ENCODE measurements around the gene HEATR3. TPM values are rescaled to one million over a fixed set of nuclear protein-coding genes. Genes with fewer than 3 reads are reported as not detected.

The HEATR3 gene
- total and polyA plus RNA-seq, 2 of the 13 experiments (the other 11 are each of a cell fraction or from before 2014, with no cell fraction given): 22.4 to 52.4 TPM

DNA sequence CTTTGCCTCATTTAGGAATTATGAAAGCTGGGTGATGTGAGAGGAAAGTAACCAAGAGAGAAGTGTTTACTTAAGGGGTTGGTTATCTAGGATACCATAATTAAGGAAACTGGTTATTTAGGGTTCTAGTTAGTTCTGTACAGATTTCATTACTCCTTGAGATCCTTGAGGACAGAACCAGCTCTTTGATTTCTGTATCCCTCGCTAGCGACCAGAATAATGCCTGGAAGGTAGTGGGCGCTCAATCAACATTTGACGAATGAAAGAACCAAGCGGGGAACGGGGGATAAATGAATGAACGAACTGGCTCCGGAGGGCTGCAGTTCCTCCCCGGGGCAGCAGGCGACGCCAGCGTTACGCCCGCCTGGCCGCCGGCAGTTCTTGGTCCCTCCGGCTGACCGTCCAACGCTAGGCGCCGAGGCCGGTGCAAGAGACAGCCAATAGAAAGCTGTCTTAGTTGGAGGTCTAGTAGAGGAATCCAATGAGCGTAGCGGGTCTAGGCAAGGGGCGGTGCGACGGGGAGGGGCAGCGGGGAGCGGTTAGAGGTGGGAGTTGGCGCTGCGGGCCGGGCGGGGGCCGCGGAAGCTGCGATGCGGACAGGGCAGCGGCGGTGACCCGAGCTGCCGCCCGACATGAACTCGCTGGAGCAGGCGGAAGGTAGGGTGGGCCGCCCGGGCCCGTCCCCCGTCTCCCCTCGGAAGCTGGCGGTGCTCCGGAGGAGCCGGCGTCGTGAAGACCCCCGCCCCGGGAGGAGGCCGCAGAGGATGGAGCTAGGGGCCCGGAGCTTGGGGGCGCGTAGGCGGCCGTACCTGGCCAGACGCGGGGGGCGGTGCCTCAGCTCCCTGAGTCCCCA lies 40.9 kb upstream of the HEATR3 start, which contains the start of gene CNEP1R1 (continued):
- peak; percentile 72 for TF ChIP-seq MEIS2 (CRISPR knock-in tag; IDR thresholded peaks at IDR 0.05)
- TF ChIP-seq, protein P1, sequence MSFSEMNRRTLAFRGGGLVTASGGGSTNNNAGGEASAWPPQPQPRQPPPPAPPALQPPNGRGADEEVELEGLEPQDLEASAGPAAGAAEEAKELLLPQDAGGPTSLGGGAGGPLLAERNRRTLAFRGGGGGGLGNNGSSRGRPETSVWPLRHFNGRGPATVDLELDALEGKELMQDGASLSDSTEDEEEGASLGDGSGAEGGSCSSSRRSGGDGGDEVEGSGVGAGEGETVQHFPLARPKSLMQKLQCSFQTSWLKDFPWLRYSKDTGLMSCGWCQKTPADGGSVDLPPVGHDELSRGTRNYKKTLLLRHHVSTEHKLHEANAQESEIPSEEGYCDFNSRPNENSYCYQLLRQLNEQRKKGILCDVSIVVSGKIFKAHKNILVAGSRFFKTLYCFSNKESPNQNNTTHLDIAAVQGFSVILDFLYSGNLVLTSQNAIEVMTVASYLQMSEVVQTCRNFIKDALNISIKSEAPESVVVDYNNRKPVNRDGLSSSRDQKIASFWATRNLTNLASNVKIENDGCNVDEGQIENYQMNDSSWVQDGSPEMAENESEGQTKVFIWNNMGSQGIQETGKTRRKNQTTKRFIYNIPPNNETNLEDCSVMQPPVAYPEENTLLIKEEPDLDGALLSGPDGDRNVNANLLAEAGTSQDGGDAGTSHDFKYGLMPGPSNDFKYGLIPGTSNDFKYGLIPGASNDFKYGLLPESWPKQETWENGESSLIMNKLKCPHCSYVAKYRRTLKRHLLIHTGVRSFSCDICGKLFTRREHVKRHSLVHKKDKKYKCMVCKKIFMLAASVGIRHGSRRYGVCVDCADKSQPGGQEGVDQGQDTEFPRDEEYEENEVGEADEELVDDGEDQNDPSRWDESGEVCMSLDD (CRISPR knock-in tag; IDR thresholded peaks at IDR 0.05; ENCODE audit: borderline replicate concordance): 0 out of 2 replicates have a peak, but pooled peaks have one; percentile 49
- TF ChIP-seq, protein P2, sequence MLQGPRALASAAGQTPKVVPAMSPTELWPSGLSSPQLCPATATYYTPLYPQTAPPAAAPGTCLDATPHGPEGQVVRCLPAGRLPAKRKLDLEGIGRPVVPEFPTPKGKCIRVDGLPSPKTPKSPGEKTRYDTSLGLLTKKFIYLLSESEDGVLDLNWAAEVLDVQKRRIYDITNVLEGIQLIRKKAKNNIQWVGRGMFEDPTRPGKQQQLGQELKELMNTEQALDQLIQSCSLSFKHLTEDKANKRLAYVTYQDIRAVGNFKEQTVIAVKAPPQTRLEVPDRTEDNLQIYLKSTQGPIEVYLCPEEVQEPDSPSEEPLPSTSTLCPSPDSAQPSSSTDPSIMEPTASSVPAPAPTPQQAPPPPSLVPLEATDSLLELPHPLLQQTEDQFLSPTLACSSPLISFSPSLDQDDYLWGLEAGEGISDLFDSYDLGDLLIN (CRISPR knock-in tag; IDR thresholded peaks at IDR 0.05; ENCODE audit: borderline replicate concordance): peak; percentile 83; the same call in 1 of the 2 replicates
- peak; percentile 75 for TF ChIP-seq POLR2AphosphoS5 (IDR thresholded peaks at IDR 0.05; ENCODE audit: low read depth, low read length)
- TF ChIP-seq CREB1 (IDR thresholded peaks at IDR 0.05): peak; percentile 81
- peak; percentile 79 for TF ChIP-seq CREB1 (CRISPR knock-in tag; IDR thresholded peaks at IDR 0.05)
- peak; percentile 86 for TF ChIP-seq NKX3-1 (CRISPR knock-in tag; IDR thresholded peaks at IDR 0.05)
- TF ChIP-seq ZNF678 (CRISPR knock-in tag; IDR thresholded peaks at IDR 0.05): no peak
- peak; percentile 100 for TF ChIP-seq NFYC (CRISPR knock-in tag; IDR thresholded peaks at IDR 0.05)
- TF ChIP-seq ZFP37 (CRISPR knock-in tag; IDR thresholded peaks at IDR 0.05; ENCODE audit: borderline replicate concordance): 0 out of 2 replicates have a peak, but pooled peaks have one; percentile 53
- TF ChIP-seq, protein P3, sequence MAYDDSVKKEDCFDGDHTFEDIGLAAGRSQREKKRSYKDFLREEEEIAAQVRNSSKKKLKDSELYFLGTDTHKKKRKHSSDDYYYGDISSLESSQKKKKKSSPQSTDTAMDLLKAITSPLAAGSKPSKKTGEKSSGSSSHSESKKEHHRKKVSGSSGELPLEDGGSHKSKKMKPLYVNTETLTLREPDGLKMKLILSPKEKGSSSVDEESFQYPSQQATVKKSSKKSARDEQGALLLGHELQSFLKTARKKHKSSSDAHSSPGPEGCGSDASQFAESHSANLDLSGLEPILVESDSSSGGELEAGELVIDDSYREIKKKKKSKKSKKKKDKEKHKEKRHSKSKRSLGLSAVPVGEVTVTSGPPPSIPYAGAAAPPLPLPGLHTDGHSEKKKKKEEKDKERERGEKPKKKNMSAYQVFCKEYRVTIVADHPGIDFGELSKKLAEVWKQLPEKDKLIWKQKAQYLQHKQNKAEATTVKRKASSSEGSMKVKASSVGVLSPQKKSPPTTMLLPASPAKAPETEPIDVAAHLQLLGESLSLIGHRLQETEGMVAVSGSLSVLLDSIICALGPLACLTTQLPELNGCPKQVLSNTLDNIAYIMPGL (CRISPR knock-in tag; IDR thresholded peaks at IDR 0.05; ENCODE audit: borderline replicate concordance in 1 of 2, low read depth in 1 of 2): peak; percentile 97 to 98
- TF ChIP-seq ZSCAN29 (CRISPR knock-in tag; conservative IDR thresholded peaks at IDR 0.05): peak; percentile 64; the same call in 1 of the 2 replicates
- TF ChIP-seq ZNF441 (CRISPR knock-in tag; IDR thresholded peaks at IDR 0.05; ENCODE audit: borderline replicate concordance): no peak; the same call in 1 of the 2 replicates
- TF ChIP-seq ZBTB3 (CRISPR knock-in tag; IDR thresholded peaks at IDR 0.05; ENCODE audit: borderline replicate concordance, low read depth): no peak
- TF ChIP-seq ONECUT2 (CRISPR knock-in tag; IDR thresholded peaks at IDR 0.05): no peak
- no peak for TF ChIP-seq NFE2L1 (CRISPR knock-in tag; IDR thresholded peaks at IDR 0.05; ENCODE audit: borderline replicate concordance)
- TF ChIP-seq ZNF83 (CRISPR knock-in tag; IDR thresholded peaks at IDR 0.05; ENCODE audit: borderline replicate concordance): peak; percentile 93; the same call in 1 of the 2 replicates
- TF ChIP-seq POLR2G (IDR thresholded peaks at IDR 0.05; ENCODE audit: low read depth, low read length): peak; percentile 89
- no peak for TF ChIP-seq ZNF484 (CRISPR knock-in tag; IDR thresholded peaks at IDR 0.05; ENCODE audit: borderline replicate concordance, low read depth)
- 0 out of 2 replicates have a peak, but pooled peaks have one; percentile 51 for TF ChIP-seq ZNF670 (CRISPR knock-in tag; IDR thresholded peaks at IDR 0.05; ENCODE audit: borderline replicate concordance)

Data from HepG2 (cell line).